ENCODE data around the gene HSD11B2.

Gene HSD11B2

GRCh38 chr16:67396159-67397035 lies 34.5 kb upstream of the HSD11B2 start:
- peak; percentile 39 for DNase-seq (ENCODE audit: low read depth)

- DNase-seq (ENCODE audit: low read depth) = no peak
Measured at GRCh38 chr16:67397036-67397801, 33.7 kb upstream of the HSD11B2 start.

GRCh38 chr16:67397812-67398545 lies 32.9 kb upstream of the HSD11B2 start:
- no peak for DNase-seq (ENCODE audit: low read depth)

GRCh38 chr16:67398546-67399217 lies 32.2 kb upstream of the HSD11B2 start:
- DNase-seq (ENCODE audit: low read depth) = no peak

GRCh38 chr16:67399218-67399733 lies 31.6 kb upstream of the HSD11B2 start:
- peak; percentile 17 for DNase-seq (ENCODE audit: low read depth)

GRCh38 chr16:67399749-67400704 lies 30.9 kb upstream of the HSD11B2 start:
- DNase-seq (ENCODE audit: low read depth) = no peak

GRCh38 chr16:67400901-67401300 lies 30.0 kb upstream of the HSD11B2 start:
- DNase-seq (ENCODE audit: low read depth) = no peak

- no peak for DNase-seq (ENCODE audit: low read depth)
Measured at GRCh38 chr16:67403976-67404555, 26.9 kb upstream of the HSD11B2 start.

GRCh38 chr16:67404740-67405226 lies 26.1 kb upstream of the HSD11B2 start:
- DNase-seq (ENCODE audit: low read depth) = no peak

GRCh38 chr16:67405336-67405735 lies 25.6 kb upstream of the HSD11B2 start:
- no peak for DNase-seq (ENCODE audit: low read depth)

- DNase-seq (ENCODE audit: low read depth) = peak; percentile 88
Measured at GRCh38 chr16:67406111-67406971, 24.6 kb upstream of the HSD11B2 start.

- DNase-seq (ENCODE audit: low read depth) = peak; percentile 44
Measured at GRCh38 chr16:67407176-67407787, 23.6 kb upstream of the HSD11B2 start.

GRCh38 chr16:67407788-67408452 lies 23.0 kb upstream of the HSD11B2 start:
- no peak for DNase-seq (ENCODE audit: low read depth)

GRCh38 chr16:67409631-67410030 lies 21.3 kb upstream of the HSD11B2 start:
- DNase-seq (ENCODE audit: low read depth) = no peak

GRCh38 chr16:67411339-67411738 lies 19.6 kb upstream of the HSD11B2 start:
- DNase-seq (ENCODE audit: low read depth) = no peak

GRCh38 chr16:67412294-67412693 lies 18.6 kb upstream of the HSD11B2 start:
- DNase-seq (ENCODE audit: low read depth) = no peak

- DNase-seq (ENCODE audit: low read depth) = no peak
Measured at GRCh38 chr16:67413978-67414911, 16.7 kb upstream of the HSD11B2 start.
